ENCODE results near the gene ZNF618.

DNA sequence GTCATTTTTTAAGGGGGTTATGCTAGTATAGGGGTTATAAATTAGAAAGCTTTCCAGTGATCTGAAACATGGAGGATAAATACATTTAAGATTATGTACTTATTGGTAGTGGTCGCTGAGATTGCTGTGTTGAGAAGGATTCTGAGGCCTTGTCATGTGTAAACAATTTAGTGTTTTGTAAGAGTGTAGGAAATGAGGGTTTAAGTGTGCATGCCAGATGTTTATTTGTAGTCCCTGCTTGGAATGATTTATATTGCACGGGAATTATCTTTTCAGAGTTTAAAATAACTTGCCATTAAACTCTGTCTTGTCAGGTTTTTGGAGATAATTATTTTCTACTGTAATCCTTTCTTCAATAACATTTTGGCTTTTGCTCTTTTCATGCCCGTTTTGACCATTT, 19.4 kb downstream of the ZNF618 start:
- TF ChIP-seq EZH2phosphoT487 (IDR thresholded peaks at IDR 0.05; ENCODE audit: unreplicated experiment) (no peak), POLR2AphosphoS5 (IDR thresholded peaks at IDR 0.05; ENCODE audit: low read depth) (no peak), ZNF114 (CRISPR knock-in tag; IDR thresholded peaks at IDR 0.05) (no peak), EZH2 (IDR thresholded peaks at IDR 0.05; ENCODE audit: low read depth, unreplicated experiment) (no peak), CREB1 (CRISPR knock-in tag; IDR thresholded peaks at IDR 0.05; ENCODE audit: low read depth) (no peak), STAT1 (IDR thresholded peaks at IDR 0.05; ENCODE audit: unreplicated experiment) (no peak), NANOG (IDR thresholded peaks at IDR 0.05; ENCODE audit: borderline replicate concordance) (no peak), JUNB (IDR thresholded peaks at IDR 0.05; ENCODE audit: unreplicated experiment) (no peak), ZNF331 (CRISPR knock-in tag; IDR thresholded peaks at IDR 0.05; ENCODE audit: low read depth) (no peak)
- TF ChIP-seq, protein P1, sequence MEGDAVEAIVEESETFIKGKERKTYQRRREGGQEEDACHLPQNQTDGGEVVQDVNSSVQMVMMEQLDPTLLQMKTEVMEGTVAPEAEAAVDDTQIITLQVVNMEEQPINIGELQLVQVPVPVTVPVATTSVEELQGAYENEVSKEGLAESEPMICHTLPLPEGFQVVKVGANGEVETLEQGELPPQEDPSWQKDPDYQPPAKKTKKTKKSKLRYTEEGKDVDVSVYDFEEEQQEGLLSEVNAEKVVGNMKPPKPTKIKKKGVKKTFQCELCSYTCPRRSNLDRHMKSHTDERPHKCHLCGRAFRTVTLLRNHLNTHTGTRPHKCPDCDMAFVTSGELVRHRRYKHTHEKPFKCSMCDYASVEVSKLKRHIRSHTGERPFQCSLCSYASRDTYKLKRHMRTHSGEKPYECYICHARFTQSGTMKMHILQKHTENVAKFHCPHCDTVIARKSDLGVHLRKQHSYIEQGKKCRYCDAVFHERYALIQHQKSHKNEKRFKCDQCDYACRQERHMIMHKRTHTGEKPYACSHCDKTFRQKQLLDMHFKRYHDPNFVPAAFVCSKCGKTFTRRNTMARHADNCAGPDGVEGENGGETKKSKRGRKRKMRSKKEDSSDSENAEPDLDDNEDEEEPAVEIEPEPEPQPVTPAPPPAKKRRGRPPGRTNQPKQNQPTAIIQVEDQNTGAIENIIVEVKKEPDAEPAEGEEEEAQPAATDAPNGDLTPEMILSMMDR (conservative IDR thresholded peaks at IDR 0.05; ENCODE audit: low read depth in 2 of 2), result no peak
- TF ChIP-seq, protein P2, sequence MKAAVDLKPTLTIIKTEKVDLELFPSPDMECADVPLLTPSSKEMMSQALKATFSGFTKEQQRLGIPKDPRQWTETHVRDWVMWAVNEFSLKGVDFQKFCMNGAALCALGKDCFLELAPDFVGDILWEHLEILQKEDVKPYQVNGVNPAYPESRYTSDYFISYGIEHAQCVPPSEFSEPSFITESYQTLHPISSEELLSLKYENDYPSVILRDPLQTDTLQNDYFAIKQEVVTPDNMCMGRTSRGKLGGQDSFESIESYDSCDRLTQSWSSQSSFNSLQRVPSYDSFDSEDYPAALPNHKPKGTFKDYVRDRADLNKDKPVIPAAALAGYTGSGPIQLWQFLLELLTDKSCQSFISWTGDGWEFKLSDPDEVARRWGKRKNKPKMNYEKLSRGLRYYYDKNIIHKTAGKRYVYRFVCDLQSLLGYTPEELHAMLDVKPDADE (IDR thresholded peaks at IDR 0.05), result no peak
- TF ChIP-seq, protein P3, sequence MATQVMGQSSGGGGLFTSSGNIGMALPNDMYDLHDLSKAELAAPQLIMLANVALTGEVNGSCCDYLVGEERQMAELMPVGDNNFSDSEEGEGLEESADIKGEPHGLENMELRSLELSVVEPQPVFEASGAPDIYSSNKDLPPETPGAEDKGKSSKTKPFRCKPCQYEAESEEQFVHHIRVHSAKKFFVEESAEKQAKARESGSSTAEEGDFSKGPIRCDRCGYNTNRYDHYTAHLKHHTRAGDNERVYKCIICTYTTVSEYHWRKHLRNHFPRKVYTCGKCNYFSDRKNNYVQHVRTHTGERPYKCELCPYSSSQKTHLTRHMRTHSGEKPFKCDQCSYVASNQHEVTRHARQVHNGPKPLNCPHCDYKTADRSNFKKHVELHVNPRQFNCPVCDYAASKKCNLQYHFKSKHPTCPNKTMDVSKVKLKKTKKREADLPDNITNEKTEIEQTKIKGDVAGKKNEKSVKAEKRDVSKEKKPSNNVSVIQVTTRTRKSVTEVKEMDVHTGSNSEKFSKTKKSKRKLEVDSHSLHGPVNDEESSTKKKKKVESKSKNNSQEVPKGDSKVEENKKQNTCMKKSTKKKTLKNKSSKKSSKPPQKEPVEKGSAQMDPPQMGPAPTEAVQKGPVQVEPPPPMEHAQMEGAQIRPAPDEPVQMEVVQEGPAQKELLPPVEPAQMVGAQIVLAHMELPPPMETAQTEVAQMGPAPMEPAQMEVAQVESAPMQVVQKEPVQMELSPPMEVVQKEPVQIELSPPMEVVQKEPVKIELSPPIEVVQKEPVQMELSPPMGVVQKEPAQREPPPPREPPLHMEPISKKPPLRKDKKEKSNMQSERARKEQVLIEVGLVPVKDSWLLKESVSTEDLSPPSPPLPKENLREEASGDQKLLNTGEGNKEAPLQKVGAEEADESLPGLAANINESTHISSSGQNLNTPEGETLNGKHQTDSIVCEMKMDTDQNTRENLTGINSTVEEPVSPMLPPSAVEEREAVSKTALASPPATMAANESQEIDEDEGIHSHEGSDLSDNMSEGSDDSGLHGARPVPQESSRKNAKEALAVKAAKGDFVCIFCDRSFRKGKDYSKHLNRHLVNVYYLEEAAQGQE (IDR thresholded peaks at IDR 0.05; ENCODE audit: unreplicated experiment), result no peak
- TF ChIP-seq, protein P4, sequence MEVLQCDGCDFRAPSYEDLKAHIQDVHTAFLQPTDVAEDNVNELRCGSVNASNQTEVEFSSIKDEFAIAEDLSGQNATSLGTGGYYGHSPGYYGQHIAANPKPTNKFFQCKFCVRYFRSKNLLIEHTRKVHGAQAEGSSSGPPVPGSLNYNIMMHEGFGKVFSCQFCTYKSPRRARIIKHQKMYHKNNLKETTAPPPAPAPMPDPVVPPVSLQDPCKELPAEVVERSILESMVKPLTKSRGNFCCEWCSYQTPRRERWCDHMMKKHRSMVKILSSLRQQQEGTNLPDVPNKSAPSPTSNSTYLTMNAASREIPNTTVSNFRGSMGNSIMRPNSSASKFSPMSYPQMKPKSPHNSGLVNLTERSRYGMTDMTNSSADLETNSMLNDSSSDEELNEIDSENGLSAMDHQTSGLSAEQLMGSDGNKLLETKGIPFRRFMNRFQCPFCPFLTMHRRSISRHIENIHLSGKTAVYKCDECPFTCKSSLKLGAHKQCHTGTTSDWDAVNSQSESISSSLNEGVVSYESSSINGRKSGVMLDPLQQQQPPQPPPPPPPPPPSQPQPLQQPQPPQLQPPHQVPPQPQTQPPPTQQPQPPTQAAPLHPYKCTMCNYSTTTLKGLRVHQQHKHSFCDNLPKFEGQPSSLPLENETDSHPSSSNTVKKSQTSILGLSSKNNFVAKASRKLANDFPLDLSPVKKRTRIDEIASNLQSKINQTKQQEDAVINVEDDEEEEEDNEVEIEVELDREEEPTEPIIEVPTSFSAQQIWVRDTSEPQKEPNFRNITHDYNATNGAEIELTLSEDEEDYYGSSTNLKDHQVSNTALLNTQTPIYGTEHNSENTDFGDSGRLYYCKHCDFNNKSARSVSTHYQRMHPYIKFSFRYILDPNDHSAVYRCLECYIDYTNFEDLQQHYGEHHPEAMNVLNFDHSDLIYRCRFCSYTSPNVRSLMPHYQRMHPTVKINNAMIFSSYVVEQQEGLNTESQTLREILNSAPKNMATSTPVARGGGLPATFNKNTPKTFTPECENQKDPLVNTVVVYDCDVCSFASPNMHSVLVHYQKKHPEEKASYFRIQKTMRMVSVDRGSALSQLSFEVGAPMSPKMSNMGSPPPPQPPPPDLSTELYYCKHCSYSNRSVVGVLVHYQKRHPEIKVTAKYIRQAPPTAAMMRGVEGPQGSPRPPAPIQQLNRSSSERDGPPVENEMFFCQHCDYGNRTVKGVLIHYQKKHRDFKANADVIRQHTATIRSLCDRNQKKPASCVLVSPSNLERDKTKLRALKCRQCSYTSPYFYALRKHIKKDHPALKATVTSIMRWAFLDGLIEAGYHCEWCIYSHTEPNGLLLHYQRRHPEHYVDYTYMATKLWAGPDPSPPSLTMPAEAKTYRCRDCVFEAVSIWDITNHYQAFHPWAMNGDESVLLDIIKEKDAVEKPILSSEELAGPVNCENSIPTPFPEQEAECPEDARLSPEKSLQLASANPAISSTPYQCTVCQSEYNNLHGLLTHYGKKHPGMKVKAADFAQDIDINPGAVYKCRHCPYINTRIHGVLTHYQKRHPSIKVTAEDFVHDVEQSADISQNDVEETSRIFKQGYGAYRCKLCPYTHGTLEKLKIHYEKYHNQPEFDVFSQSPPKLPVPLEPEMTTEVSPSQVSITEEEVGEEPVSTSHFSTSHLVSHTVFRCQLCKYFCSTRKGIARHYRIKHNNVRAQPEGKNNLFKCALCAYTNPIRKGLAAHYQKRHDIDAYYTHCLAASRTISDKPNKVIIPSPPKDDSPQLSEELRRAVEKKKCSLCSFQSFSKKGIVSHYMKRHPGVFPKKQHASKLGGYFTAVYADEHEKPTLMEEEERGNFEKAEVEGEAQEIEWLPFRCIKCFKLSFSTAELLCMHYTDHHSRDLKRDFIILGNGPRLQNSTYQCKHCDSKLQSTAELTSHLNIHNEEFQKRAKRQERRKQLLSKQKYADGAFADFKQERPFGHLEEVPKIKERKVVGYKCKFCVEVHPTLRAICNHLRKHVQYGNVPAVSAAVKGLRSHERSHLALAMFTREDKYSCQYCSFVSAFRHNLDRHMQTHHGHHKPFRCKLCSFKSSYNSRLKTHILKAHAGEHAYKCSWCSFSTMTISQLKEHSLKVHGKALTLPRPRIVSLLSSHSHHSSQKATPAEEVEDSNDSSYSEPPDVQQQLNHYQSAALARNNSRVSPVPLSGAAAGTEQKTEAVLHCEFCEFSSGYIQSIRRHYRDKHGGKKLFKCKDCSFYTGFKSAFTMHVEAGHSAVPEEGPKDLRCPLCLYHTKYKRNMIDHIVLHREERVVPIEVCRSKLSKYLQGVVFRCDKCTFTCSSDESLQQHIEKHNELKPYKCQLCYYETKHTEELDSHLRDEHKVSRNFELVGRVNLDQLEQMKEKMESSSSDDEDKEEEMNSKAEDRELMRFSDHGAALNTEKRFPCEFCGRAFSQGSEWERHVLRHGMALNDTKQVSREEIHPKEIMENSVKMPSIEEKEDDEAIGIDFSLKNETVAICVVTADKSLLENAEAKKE (CRISPR knock-in tag; IDR thresholded peaks at IDR 0.05), result no peak
